ENCODE results near the gene ARSG. TPM values are rescaled to one million over a fixed set of nuclear protein-coding genes. Genes with fewer than 3 reads are reported as not detected.

The ARSG gene
- total RNA-seq, 1 experiment from 2014 or later: 6.1 TPM

GRCh38 chr17:68304706-68305105 is 13.4 kb downstream of the ARSG start:
- H3K36me3 ChIP-seq (ENCODE audit: control insufficient read depth, insufficient read depth, low read length): no peaks in the 10 kb centered on the region
- H3K27me3 ChIP-seq (replicated peaks; ENCODE audit: control insufficient read depth, insufficient read depth, low read length): no peaks in the 10 kb centered on the region
- H3K9me3 ChIP-seq: no peaks in the 10 kb centered on the region
- Mint-ChIP-seq H3K27me3 (ENCODE audit: insufficient read depth, unreplicated experiment) (no peaks in the 10 kb centered on the region), H3K4me3 (ENCODE audit: unreplicated experiment) (no peak overlapping the region), H3K4me1 (ENCODE audit: low read depth, unreplicated experiment) (no peaks in the 10 kb centered on the region), H3K9me3 (ENCODE audit: unreplicated experiment) (no peaks in the 10 kb centered on the region), H3K36me3 (ENCODE audit: insufficient read depth, unreplicated experiment) (peaks cover 4% of the 10 kb centered on the region), H3K27ac (ENCODE audit: unreplicated experiment) (no peak overlapping the region)
- H3K4me3 ChIP-seq (ENCODE audit: low read depth, low read length): no peak overlapping the region
- TF ChIP-seq, protein P1, sequence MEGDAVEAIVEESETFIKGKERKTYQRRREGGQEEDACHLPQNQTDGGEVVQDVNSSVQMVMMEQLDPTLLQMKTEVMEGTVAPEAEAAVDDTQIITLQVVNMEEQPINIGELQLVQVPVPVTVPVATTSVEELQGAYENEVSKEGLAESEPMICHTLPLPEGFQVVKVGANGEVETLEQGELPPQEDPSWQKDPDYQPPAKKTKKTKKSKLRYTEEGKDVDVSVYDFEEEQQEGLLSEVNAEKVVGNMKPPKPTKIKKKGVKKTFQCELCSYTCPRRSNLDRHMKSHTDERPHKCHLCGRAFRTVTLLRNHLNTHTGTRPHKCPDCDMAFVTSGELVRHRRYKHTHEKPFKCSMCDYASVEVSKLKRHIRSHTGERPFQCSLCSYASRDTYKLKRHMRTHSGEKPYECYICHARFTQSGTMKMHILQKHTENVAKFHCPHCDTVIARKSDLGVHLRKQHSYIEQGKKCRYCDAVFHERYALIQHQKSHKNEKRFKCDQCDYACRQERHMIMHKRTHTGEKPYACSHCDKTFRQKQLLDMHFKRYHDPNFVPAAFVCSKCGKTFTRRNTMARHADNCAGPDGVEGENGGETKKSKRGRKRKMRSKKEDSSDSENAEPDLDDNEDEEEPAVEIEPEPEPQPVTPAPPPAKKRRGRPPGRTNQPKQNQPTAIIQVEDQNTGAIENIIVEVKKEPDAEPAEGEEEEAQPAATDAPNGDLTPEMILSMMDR (IDR thresholded peaks at IDR 0.05; ENCODE audit: insufficient read depth in 1 of 2, low read depth in 1 of 2, low read length in 1 of 2, severe bottlenecking in 1 of 2, unreplicated experiment in 1 of 2): no peak
- BruUV-seq (replicated peaks): no TSS peak
- DNase-seq: no peak
- CTCF ChIA-PET: no interaction called here
- peaks cover 4% of the 10 kb centered on the region; the same call in 1 of the 2 replicates for H3K4me1 ChIP-seq
- intact Hi-C loops (cut with micrococcal nuclease; ENCODE audit: unreplicated experiment): no loop called here
- POLR2A ChIA-PET: no interaction called here

DNA sequence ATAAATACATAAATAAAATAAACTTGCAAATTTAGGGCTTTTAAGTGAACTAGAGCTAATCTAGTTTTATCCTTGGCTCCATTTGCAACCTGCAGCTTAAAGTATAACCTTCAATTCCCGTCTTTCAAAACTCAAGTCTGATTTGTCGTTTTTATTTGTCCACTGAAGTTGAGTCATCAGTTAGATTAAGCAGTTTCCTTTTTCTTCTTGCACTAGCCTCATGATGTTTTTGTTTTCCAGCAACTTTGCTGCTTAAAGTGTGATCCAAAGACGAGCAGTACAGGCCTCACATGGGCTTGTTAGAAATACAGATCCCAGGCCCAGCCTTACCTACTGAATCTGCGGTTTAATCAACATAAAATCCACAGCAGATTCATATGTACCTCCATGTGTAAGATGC is 13.8 kb downstream of the ARSG start:
- Mint-ChIP-seq H3K9me3 (ENCODE audit: unreplicated experiment) (no peaks in the 10 kb centered on the region), H3K4me1 (ENCODE audit: low read depth, unreplicated experiment) (no peaks in the 10 kb centered on the region), H3K4me3 (ENCODE audit: unreplicated experiment) (no peak overlapping the region), H3K27me3 (ENCODE audit: insufficient read depth, unreplicated experiment) (no peaks in the 10 kb centered on the region), H3K27ac (ENCODE audit: unreplicated experiment) (no peak overlapping the region), H3K36me3 (ENCODE audit: insufficient read depth, unreplicated experiment) (peaks cover 4% of the 10 kb centered on the region)
- Histone ChIP-seq H3K4me3 (ENCODE audit: low read depth, low read length) (no peak overlapping the region), H3K36me3 (ENCODE audit: control insufficient read depth, insufficient read depth, low read length) (no peaks in the 10 kb centered on the region), H3K9me3 (no peaks in the 10 kb centered on the region), H3K4me1 (peaks cover 4% of the 10 kb centered on the region; the same call in 1 of the 2 replicates), H3K27me3 (replicated peaks; ENCODE audit: control insufficient read depth, insufficient read depth, low read length) (no peaks in the 10 kb centered on the region)
- intact Hi-C loops (cut with micrococcal nuclease; ENCODE audit: unreplicated experiment): no loop called here
- ChIA-PET CTCF (no interaction called here), POLR2A (no interaction called here)
- no peak for DNase-seq
- TF ChIP-seq, protein P1 (IDR thresholded peaks at IDR 0.05; ENCODE audit: insufficient read depth in 1 of 2, low read depth in 1 of 2, low read length in 1 of 2, severe bottlenecking in 1 of 2, unreplicated experiment in 1 of 2): no peak
- no TSS peak for BruUV-seq (replicated peaks)

- no peak overlapping the region for H3K27ac Mint-ChIP-seq (ENCODE audit: unreplicated experiment)
- peaks cover 4% of the 10 kb centered on the region for H3K36me3 Mint-ChIP-seq (ENCODE audit: insufficient read depth, unreplicated experiment)
- H3K4me1 ChIP-seq: peaks cover 4% of the 10 kb centered on the region; the same call in 1 of the 2 replicates
Observed at GRCh38 chr17:68306819-68307218, 15.5 kb downstream of the ARSG start.

More at GRCh38 chr17:68306819-68307218, 15.5 kb downstream of the ARSG start:
- intact Hi-C loops (cut with micrococcal nuclease; ENCODE audit: unreplicated experiment): no loop called here
- Mint-ChIP-seq H3K4me1 (ENCODE audit: low read depth, unreplicated experiment) (no peaks in the 10 kb centered on the region), H3K9me3 (ENCODE audit: unreplicated experiment) (no peaks in the 10 kb centered on the region), H3K27me3 (ENCODE audit: insufficient read depth, unreplicated experiment) (no peaks in the 10 kb centered on the region), H3K4me3 (ENCODE audit: unreplicated experiment) (no peak overlapping the region)
- ChIA-PET POLR2A (no interaction called here), CTCF (no interaction called here)
- Histone ChIP-seq H3K4me3 (ENCODE audit: low read depth, low read length) (no peak overlapping the region), H3K36me3 (ENCODE audit: control insufficient read depth, insufficient read depth, low read length) (no peaks in the 10 kb centered on the region), H3K9me3 (no peaks in the 10 kb centered on the region), H3K27me3 (replicated peaks; ENCODE audit: control insufficient read depth, insufficient read depth, low read length) (no peaks in the 10 kb centered on the region)
- no peak for DNase-seq
- no TSS peak for BruUV-seq (replicated peaks)
- TF ChIP-seq, protein P1 (IDR thresholded peaks at IDR 0.05; ENCODE audit: insufficient read depth in 1 of 2, low read depth in 1 of 2, low read length in 1 of 2, severe bottlenecking in 1 of 2, unreplicated experiment in 1 of 2): no peak

Measured in Caco-2 (cell line).